NCI-H2227 treated with DMSO at 0.1 percent for 48 hours (cell line): ENCODE results near the gene MYPN.
A peak's percentile ranks its signal among the peaks of the same experiment; 100 is the strongest.
"Not testable (repeated sequence)": the region's sequence is repeated elsewhere in the genome, so short reads cannot be mapped to it uniquely, and the experiment has no call there.

Experiments
- DNase-seq: peaks from one replicate; lab custom pipeline; 2025; lab: John Stamatoyannopoulos, UW

Gene MYPN

DNA sequence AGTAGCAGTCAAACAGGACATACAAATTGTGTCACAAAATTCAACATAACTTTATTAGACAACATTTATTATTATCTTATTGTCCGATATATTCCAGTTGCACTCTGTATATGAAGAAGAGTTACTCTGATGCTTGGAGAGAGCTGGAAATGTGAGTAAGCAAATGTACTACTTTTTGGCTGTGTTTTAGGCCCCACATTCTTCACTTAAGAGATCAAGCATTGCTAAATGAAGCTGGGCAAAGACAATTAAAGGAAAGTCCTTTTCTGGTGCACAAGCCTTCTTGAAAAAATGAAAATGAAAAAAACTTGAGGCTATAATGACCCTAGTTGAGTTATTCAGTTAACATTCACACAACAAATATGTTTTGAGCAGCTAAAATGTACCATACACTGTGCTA lies 26.1 kb downstream of the MYPN start:
- no peak for DNase-seq

- DNase-seq: no peak
These were observed 26.9 kb downstream of the MYPN start for GRCh38 chr10:68135922-68136792.

- DNase-seq: no peak
These were observed 27.9 kb downstream of the MYPN start for GRCh38 chr10:68137171-68137570.

- DNase-seq: no peak
These were observed 29.2 kb downstream of the MYPN start for GRCh38 chr10:68138526-68138925.

DNA sequence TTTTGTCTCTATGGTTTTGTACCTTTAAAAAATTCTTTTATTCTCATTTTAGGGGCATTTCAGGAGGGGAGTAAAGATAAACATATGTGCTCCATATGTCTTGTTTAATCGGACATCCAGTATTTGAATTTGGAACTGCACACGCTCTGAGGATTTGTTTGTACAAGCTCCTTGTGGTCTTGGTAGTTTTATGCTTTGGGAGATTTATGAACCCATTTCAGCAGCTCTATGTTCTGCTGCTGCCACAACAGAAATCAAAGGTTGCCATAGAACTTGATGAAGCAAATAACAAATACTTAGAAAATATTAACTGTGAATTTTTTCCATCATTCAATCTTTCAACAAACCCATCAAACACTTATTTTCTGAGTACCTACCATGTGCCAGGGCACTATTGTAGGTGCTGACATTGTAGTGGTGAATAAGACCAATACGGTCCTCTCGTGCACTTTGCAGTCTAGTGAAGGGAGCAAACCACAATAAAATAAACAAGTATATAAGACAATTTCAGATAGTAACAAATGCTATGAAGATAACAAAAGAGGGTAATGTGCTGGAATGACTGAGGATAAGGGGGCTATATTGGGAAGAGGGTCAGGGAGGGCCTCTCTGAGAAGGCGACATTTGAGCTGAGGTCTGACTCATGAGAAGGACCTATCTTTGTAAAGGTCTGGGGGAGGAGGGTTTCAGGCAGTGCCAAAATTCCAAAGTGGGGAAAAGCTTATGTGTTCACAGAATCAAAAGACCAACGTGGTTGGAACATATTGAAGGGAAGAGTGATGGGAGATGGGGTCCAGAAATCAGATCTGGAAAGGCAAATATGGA lies 30.4 kb downstream of the MYPN start:
- no peak for DNase-seq

GRCh38 chr10:68142761-68143160 lies 33.5 kb downstream of the MYPN start:
- DNase-seq: no peak

DNA sequence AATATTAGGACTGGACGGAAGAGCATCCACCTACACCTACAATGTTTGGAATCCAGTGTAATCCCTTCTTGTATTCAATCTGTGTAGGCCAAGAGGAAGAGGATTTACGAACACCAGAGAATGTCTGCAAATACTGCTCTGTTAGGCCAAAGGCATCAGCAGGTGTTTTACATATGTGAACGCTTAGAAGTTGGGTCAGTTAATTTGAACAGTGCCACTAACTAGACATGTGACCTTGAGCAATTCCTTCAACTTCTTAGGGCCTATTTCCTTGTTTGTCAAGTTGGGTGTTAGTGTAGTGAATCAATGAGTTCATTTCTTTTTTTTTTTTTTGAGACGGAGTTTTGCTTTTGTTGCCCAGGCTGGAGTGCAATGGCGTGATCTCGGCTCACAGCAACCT lies 35.4 kb downstream of the MYPN start:
- DNase-seq: no peak

GRCh38 chr10:68145705-68146104 lies 36.4 kb downstream of the MYPN start:
- DNase-seq: no peak

- DNase-seq: no peak
These were observed 36.8 kb downstream of the MYPN start for GRCh38 chr10:68146133-68146532.

DNA sequence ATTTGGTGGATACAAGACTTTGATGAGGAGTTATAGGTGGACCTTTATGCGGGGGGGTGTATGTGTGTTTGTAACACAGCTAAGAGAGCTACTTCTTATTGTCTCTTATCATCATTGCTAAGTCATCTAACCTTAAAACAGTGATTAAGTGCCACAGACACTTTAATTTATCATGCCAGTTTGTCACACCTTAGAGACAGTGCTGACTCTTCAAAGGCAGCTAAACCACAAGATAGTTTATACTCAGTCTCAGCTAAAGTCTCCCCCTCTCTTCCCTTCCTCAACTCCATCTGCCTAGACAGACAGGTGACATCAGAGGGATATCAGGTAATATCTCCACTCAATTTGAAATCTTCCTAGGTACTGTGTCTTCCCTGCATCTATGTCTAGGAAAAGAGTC lies 42.2 kb downstream of the MYPN start:
- no peak for DNase-seq

DNA sequence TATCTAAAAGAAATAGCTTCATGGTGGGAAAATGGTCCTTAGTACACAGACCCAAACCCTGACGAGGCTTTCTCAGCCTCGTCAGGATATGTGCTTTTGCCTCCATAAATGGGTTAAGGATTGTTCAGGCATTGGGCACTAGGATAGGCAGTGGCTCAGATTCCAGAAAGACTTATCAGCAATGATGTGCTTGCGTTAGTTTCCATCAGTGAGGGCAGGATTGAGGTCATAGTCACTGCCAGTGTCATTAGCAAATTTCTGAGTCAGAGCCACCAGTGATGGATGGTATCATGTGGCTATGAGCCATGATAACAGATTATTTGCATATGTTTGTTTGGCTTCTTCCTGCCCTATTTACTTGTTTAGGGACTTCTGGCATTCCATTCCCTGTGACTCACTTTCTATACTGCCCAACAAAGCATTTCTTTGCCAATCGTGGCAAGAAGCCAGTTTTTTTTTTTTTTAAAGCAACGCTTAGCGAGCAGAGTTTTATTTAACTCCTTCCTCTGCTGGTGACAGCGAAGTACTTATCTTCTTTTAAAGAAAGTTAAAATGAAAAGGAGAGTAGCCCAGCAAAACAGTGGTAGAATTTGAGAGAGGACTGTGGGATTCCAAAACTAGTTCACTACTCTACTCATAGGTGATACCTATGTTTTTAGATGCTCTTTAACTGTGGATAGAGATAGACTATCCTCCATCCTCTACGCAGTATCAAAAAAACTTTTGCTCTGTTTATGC lies 44.4 kb downstream of the MYPN start:
- DNase-seq: peak; percentile 4

- peak; percentile 31 for DNase-seq
These were observed 44.9 kb downstream of the MYPN start for GRCh38 chr10:68154211-68154497.

DNA sequence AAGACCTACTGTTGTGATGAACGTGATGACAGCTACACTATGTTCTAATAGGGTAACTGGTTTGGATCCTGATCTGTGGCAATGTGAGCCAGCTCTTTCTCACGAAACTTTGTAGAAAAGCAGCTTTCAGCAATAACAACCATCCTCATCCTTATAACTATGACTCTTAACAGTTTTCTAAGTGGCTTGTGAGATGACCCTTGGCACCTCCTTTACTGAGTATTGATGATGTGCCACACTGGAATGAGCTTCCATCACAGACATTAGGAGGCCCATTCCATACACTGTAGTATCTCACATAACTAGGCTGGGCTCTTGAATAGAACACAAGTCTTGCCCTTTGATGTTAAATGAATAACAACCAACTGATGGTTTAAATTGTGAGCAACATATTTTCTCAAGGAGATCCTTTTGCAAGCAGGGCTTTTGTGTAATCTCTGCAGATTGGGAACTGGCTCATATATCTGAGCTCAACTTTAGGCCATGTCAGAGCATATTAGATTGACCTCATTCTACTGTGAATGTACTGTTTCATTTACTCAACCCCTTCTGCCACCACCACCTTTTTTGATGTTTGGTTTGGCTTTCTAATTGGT lies 46.4 kb downstream of the MYPN start:
- DNase-seq: no peak

- DNase-seq: peak; percentile 46
These were observed 47.3 kb downstream of the MYPN start for GRCh38 chr10:68156373-68157185.

DNA sequence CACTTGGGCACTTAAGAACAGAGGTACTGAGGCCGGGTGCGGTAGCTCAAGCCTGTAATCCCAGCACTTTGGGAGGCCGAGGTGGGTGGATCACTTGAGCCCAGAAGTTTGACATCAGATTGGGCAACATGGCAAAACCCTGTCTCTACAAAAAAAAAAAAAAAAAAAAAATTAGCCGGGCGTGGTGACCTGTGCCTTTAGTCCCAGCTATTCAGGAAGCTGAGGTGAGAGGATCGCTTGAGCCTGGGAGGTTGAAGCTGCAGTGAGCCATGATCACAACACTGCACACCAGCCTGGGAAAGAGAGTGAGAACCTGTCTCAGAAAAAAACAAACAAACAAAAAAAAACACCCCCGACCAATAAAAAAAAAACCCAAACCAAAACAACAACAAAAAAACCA lies 48.2 kb downstream of the MYPN start:
- DNase-seq: not testable (repeated sequence)

DNA sequence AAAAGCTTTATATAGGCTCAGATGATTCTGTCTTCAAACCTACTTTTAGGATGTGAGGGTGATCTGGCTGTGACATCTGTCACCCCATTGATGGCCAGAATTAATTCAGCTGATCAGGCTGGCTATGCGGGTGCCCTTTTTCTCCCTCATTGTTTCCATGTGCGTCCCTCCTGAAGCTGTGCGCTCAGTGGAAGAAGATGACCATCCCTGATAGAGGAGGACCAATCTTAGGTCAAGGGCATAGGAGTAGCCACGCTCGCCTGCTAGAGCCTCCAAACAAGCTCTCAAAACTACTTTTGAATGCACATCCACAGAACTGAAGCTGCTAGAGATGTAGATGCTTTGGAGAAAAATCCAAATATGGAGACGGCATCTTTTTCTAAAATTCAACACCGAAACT lies 48.7 kb downstream of the MYPN start:
- DNase-seq: no peak

DNA sequence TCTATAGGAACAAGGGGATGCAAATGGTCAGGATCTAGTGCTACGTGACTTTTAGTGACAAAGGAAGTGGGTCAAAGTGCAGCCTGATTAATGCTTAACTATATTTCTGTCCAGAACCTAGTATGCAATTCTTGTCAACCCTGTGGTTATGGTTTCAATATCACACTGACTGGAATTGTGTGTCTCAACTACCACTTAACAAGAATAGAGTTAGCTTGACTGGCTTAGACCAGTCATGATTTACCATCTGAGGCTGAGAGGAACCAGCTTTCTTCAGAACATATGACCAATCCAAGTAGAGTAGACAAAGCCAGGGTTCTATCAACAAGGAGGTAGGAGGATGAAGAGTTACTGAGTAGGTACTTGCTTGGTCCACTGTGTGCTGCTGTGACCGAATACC lies 54.4 kb downstream of the MYPN start:
- DNase-seq: no peak

DNA sequence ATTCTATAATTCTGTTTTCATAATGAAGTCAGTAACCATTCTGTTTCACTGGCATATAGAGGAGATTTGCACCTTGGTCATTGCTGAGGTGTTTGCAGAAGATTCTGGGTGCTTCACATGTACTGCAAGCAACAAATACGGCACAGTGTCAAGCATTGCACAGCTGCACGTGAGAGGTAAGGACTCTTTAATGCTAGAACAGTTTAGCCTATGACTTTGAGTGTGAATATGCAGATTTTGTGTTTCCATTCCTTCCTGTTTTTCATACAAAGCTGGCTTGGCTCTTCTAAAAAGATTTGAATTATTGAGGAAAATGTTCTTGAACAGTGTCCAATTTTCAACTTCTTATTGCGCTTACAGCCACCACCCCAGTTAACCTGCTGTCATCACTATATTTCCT lies 56.4 kb downstream of the MYPN start:
- DNase-seq: no peak

DNA sequence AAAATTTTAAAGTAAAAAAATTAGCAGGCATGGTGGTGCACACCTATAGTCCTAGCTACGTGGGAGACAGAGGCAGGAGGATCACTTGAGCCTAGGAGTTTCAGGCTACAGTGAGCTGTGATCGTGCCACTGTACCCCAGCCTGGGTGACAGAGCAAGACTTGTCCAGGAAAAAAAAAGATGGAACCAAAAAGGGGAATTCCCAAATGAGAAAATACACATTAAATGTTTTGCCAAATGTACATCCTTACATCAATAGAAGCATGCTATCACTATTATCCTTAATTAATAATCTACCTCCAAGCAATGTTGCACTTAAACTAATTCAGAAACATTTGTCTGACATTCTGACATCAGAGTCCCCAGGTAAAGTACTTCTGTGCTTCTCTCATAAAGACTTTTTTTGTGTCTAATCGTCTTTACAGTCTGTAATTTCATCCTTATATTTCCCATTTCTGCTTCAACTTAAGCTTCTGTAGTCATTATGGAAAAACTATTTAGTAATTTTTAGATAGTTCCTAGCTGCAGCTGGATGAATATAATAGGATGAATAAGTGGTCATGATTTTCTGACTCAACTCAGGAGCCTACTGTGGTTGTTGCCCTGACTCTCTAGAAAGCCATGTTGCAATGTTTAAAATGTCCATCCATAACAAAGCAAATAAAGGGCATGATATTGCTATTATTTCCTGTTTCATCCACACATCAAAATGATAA lies 57.7 kb downstream of the MYPN start:
- DNase-seq: no peak

DNA sequence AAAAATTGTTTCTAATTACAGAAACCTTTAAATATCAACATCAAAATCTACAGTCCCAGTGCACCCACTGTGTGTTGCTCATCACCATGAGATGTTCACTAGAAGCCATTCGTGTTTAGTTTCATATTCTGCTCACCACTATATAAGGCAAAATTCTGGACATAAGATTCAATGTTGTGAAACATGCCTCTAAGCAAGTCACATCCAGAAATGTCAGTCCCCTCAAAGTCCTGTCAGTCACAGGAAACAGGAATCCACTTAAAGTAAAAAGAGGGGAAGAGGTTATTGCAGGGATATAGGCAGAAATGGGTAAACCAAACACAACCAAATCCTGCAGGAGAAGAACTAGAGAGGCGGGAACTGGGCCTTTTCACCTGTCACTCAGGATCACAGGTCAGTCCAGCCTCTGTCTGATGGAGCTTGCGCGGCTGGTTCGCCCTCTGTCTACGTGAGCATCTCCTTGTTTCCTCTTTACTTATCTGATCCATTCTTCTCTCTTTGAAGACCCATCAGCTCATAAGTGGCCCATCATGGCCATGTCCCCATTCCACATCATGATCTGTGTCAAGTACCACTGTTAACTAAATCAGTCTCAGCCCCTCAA lies 58.4 kb downstream of the MYPN start:
- no peak for DNase-seq
